ENCODE measurements around the gene MCL1. TPM values are rescaled to one million over a fixed set of nuclear protein-coding genes. Genes with fewer than 3 reads are reported as not detected.

MCL1 gene
- polyA plus RNA-seq, 1 donor (not counting 4 experiments of a cell fraction or from before 2014, with no cell fraction given): 237 TPM

DNA sequence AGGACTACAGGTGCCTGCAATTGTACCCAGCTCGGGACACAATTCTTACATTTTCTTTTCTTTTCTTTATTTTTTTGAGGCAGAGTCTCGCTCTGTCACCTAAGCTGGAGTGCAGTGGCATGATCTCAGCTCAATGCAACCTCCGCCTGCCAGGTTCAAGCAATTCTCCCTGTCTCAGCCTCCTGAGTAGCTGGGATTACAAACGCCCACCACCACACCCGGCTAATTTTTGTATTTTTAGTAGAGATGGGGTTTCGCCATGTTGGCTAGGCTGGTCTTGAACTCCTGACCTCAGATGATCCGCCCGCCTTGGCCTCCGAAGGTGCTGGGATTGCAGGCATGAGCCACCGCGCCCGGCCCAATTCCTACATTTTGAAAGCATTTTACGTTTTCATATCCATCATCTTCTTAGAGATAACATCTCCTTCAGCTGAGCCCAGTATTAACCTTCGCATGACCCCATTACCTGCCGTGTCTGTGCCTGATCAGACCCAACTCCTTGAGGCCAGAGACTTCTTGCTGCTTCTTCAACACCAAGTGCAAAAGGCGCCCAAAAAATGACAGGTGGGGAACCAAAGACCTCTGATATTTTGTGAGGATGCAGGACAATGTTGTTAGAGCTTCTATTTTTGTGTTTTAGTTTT is 33.0 kb downstream of the MCL1 start:
- no peak for DNase-seq (ENCODE audit: low read depth, low spot score)
- dilution Hi-C loops (cut with MboI; ENCODE audit: extremely low pct_ligation_motif_present, low sequenced_read_pairs): no loop called here
- no peak for FAIRE-seq

DNA sequence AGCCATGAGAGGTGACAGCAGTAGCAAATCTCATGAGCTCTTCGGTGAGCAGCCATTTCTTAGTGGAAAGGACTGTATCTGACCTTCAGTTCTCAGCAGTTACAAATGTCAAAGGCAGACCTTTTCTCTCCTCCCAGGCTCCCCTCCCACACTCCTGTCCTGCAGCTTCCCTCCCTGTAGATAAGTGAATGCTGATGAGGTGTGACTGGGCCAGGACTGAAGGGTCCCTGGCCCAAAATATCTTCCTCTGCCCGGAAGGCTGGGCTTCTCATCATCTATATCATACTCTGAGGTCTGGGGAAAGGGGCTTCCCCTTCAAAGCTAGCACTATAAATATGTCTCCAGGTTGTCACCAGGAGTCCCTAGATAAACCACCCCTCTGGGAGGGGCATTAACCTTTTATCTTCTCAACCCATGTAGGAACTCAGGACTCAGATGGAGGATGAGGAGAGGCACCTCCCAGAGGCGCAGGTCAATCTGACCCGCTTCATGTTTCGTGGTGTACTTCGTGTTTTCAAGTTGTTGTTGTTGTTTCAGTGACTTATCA is 33.9 kb downstream of the MCL1 start:
- dilution Hi-C loops (cut with MboI; ENCODE audit: extremely low pct_ligation_motif_present, low sequenced_read_pairs): no loop called here
- no peak overlapping the region for H3K27ac ChIP-seq (ENCODE audit: control insufficient read depth, insufficient read depth, low read length)
- no peak for TF ChIP-seq EZH2 (IDR thresholded peaks at IDR 0.05; ENCODE audit: low read length)
- TF ChIP-seq, protein P1, sequence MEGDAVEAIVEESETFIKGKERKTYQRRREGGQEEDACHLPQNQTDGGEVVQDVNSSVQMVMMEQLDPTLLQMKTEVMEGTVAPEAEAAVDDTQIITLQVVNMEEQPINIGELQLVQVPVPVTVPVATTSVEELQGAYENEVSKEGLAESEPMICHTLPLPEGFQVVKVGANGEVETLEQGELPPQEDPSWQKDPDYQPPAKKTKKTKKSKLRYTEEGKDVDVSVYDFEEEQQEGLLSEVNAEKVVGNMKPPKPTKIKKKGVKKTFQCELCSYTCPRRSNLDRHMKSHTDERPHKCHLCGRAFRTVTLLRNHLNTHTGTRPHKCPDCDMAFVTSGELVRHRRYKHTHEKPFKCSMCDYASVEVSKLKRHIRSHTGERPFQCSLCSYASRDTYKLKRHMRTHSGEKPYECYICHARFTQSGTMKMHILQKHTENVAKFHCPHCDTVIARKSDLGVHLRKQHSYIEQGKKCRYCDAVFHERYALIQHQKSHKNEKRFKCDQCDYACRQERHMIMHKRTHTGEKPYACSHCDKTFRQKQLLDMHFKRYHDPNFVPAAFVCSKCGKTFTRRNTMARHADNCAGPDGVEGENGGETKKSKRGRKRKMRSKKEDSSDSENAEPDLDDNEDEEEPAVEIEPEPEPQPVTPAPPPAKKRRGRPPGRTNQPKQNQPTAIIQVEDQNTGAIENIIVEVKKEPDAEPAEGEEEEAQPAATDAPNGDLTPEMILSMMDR (optimal IDR thresholded peaks at IDR 0.05 in 1 of 3, IDR thresholded peaks at IDR 0.05 in 1 of 3, conservative IDR thresholded peaks at IDR 0.05 in 1 of 3; ENCODE audit: extremely low read depth in 1 of 3, insufficient read depth in 2 of 3, low read length in 3 of 3): no peak
- no peaks in the 10 kb centered on the region for H3K9me1 ChIP-seq (ENCODE audit: control insufficient read depth, extremely low read depth, insufficient read depth, low read length)
- no peaks in the 10 kb centered on the region for H4K20me1 ChIP-seq (ENCODE audit: control insufficient read depth, extremely low read depth, insufficient read depth, low read length)
- FAIRE-seq: no peak
- H3K9me3 ChIP-seq (ENCODE audit: control insufficient read depth, low read depth, low read length): no peaks in the 10 kb centered on the region
- H3K9ac ChIP-seq (ENCODE audit: control insufficient read depth, extremely low read depth, insufficient read depth, low read length): no peak overlapping the region
- H3K4me3 ChIP-seq (ENCODE audit: control insufficient read depth in 2 of 3, extremely low read depth in 1 of 3, insufficient read depth in 2 of 3, low read depth in 1 of 3, low read length in 3 of 3): no peak overlapping the region
- H3K36me3 ChIP-seq (ENCODE audit: control insufficient read depth in 2 of 2, extremely low read depth in 1 of 2, insufficient read depth in 2 of 2, low read length in 2 of 2): no peaks in the 10 kb centered on the region
- no peak overlapping the region for H2AFZ ChIP-seq (ENCODE audit: control insufficient read depth, low read length)
- H3K4me1 ChIP-seq (ENCODE audit: control insufficient read depth, extremely low read depth, insufficient read depth, low read length): peaks cover 9% of the 10 kb centered on the region
- DNase-seq (ENCODE audit: low read depth, low spot score): no peak
- H3K4me2 ChIP-seq (ENCODE audit: control insufficient read depth, extremely low read depth, insufficient read depth, low read depth, low read length): no peak overlapping the region
- H3K79me2 ChIP-seq (ENCODE audit: control insufficient read depth, insufficient read depth, low read length): no peaks in the 10 kb centered on the region
- no peaks in the 10 kb centered on the region for H3K27me3 ChIP-seq (ENCODE audit: control insufficient read depth, extremely low read depth, insufficient read depth, low read length)

More for the DNA sequence above, 33.0 kb downstream of the MCL1 start:
- no peaks in the 10 kb centered on the region for H3K9me1 ChIP-seq (ENCODE audit: control insufficient read depth, extremely low read depth, insufficient read depth, low read length)
- no peak overlapping the region for H3K4me2 ChIP-seq (ENCODE audit: control insufficient read depth, extremely low read depth, insufficient read depth, low read depth, low read length)
- H4K20me1 ChIP-seq (ENCODE audit: control insufficient read depth, extremely low read depth, insufficient read depth, low read length): no peaks in the 10 kb centered on the region
- no peak overlapping the region for H3K9ac ChIP-seq (ENCODE audit: control insufficient read depth, extremely low read depth, insufficient read depth, low read length)
- H3K27me3 ChIP-seq (ENCODE audit: control insufficient read depth, extremely low read depth, insufficient read depth, low read length): no peaks in the 10 kb centered on the region
- H3K4me3 ChIP-seq (ENCODE audit: control insufficient read depth in 2 of 3, extremely low read depth in 1 of 3, insufficient read depth in 2 of 3, low read depth in 1 of 3, low read length in 3 of 3): no peak overlapping the region
- no peaks in the 10 kb centered on the region for H3K36me3 ChIP-seq (ENCODE audit: control insufficient read depth in 2 of 2, extremely low read depth in 1 of 2, insufficient read depth in 2 of 2, low read length in 2 of 2)
- TF ChIP-seq, protein P1 (optimal IDR thresholded peaks at IDR 0.05 in 1 of 3, IDR thresholded peaks at IDR 0.05 in 1 of 3, conservative IDR thresholded peaks at IDR 0.05 in 1 of 3; ENCODE audit: extremely low read depth in 1 of 3, insufficient read depth in 2 of 3, low read length in 3 of 3): no peak
- no peak for TF ChIP-seq EZH2 (IDR thresholded peaks at IDR 0.05; ENCODE audit: low read length)
- H3K79me2 ChIP-seq (ENCODE audit: control insufficient read depth, insufficient read depth, low read length): no peaks in the 10 kb centered on the region
- H3K9me3 ChIP-seq (ENCODE audit: control insufficient read depth, low read depth, low read length): no peaks in the 10 kb centered on the region
- no peak overlapping the region for H3K27ac ChIP-seq (ENCODE audit: control insufficient read depth, insufficient read depth, low read length)
- H2AFZ ChIP-seq (ENCODE audit: control insufficient read depth, low read length): no peak overlapping the region
- H3K4me1 ChIP-seq (ENCODE audit: control insufficient read depth, extremely low read depth, insufficient read depth, low read length): peaks cover 9% of the 10 kb centered on the region
